Right ventricle myocardium superior (tissue), 1 donor: ENCODE data around the gene SNCA. TPM values are rescaled to one million over a fixed set of nuclear protein-coding genes. Genes with fewer than 3 reads are reported as not detected.

Source experiments
- ATAC-seq: fragments of 200-7000 bp; cut with Tn5 transposase; one replicate; pipeline ENCODE4 v1.9.1; 2020; ENCODE audit warnings: mild to moderate bottlenecking; ENCODE audit not compliant: poor library complexity
- DNase-seq: peaks from one replicate; pipeline ENCODE4 v3.0.0-alpha.2; 2020
- intact Hi-C: fragments of 100-400 bp; cut with DNase I; formaldehyde crosslinking; loops from one replicate; pipeline ENCODE4 v1.11.2; 2022
- long read RNA-seq: library from polyadenylated mRNA; unstranded; transcript quantifications from one replicate; pipeline ENCODE4 v2.0.0, GENCODE V29; 2021
- total RNA-seq: library from RNA; stranded (reverse); fragmentation: NEBNext Ultra II Directional; extraction: Animal tissue kit (Norgen Biotek cat#: 25700); gene quantifications from one replicate; pipeline ENCODE4 v1.2.1, GENCODE V29; 2021
- donor health status: DM: no; HTN: yes; CAD: no; lungs with severe emphysema.

SNCA gene
- 4.0 TPM for total RNA-seq
- long read RNA-seq, partial matches to known transcripts: 0 of 2 reads
- long read RNA-seq, other reads (novel, unspliced or antisense): 0 of 2 reads

GRCh38 chr4:89836897-89837384 is at the start of gene SNCA:
Gene SNCA, minus strand, starts transcription at chr4:89837161. Its CDS starts 1,494 bp downstream, at chr4:89835667.
- DNase-seq: peak; percentile 66
- peak; percentile 94 for ATAC-seq

GRCh38 chr4:89879215-89879614 is 42.3 kb upstream of the SNCA start:
- DNase-seq (no peak), ATAC-seq (no peak)
- intact Hi-C loops: no loop called here

More at GRCh38 chr4:89836897-89837384, at the start of gene SNCA:
- intact Hi-C loops: no loop called here

- DNase-seq (no peak), ATAC-seq (no peak)
- intact Hi-C loops: no loop called here
These were observed 41.6 kb upstream of the SNCA start for GRCh38 chr4:89878611-89879010.

DNA sequence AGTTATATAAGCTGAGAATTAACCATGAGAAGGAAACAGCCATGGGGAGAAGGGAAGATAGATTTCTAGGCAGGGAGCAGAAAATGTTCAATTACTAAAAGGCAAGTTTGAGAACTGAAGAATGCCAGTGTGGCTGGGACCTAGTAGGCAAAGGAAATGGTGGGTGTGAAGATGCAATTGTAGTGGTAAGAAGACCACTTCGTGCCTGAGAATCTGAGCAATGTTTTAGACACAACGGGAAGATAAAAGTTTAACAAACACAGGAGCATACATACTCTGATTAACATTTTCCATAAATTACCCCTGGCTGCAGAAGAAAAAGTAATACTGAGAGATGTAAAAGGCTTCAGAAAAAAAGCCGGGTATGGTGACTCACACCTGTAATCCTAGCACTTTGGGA is 39.6 kb upstream of the SNCA start:
- intact Hi-C loops: no loop called here
- DNase-seq (no peak), ATAC-seq (no peak)

GRCh38 chr4:89871211-89871610 is 34.2 kb upstream of the SNCA start:
- intact Hi-C loops: no loop called here
- DNase-seq: no peak
- no peak for ATAC-seq

DNA sequence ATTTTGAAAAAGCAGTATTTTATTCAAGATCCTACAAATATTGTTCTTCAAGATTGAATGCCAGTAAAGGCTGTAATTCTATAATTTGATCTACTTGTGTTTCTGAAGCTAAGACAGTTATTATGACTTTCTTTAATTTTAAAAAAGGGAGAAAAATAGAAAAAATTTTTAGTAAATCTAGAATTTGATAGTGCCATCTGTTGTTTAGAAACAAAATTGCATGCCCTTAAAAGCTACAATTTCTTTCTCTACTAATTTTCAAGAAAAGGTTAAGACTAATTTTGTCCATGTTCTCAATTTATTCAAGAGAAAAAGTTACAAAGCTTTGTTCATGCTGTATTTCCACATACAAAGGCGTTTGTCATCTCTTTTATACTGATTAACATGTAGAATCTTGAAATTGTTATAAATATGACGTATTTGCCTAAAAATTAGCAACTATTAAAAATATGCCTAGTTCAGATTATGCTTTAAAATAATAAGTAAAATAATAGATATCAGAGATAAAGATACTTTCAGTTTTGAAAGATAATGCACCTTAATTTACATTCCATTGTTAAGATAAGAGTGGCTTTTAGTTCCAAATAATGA is 32.1 kb upstream of the SNCA start:
- intact Hi-C loops: no loop called here
- DNase-seq (no peak), ATAC-seq (no peak)

DNA sequence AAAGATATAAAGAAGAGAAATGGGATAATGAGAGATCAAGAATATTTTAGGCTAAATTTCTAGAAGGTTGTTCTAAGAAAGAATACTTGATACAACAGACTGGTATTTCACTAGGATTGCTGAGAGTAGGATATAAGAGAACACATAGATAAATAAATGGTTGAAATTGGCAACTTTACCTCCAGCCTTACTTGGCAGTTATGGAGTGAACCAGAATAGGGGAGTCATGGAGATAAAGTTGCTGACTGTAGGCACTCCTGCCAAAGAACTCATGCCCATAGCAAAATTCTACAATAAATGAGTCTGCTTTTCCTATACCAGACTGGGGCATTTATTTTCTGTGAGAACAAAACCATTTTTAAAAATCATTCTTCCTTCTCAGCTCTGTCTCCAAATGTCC is 31.3 kb upstream of the SNCA start:
- intact Hi-C loops: no loop called here
- DNase-seq (no peak), ATAC-seq (no peak)

DNA sequence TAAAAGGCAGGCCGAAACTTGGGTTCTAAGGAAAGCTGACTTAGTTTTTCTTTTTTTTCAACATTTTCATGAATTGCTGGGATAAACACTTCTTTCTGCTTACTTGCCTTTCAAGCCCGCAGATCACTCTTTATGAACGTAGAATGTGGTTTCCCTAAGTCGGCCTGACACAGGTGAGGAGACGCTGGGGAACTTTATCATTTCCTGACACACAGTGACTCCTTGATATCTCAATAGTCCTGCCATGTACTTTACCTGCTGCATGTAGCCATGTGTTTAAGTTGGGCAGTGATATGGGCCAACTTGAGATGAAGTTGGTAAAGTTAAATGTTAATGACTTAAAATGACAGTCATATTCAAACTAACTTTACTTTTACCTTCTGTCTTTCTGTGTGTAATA is 26.6 kb upstream of the SNCA start:
- no peak for DNase-seq
- ATAC-seq: no peak
- intact Hi-C loops: no loop called here

GRCh38 chr4:89860971-89861370 is 24.0 kb upstream of the SNCA start:
- ATAC-seq (no peak), DNase-seq (no peak)
- intact Hi-C loops: no loop called here

- DNase-seq (no peak), ATAC-seq (no peak)
- intact Hi-C loops: no loop called here
These were observed 18.3 kb upstream of the SNCA start for GRCh38 chr4:89855236-89855635.

DNA sequence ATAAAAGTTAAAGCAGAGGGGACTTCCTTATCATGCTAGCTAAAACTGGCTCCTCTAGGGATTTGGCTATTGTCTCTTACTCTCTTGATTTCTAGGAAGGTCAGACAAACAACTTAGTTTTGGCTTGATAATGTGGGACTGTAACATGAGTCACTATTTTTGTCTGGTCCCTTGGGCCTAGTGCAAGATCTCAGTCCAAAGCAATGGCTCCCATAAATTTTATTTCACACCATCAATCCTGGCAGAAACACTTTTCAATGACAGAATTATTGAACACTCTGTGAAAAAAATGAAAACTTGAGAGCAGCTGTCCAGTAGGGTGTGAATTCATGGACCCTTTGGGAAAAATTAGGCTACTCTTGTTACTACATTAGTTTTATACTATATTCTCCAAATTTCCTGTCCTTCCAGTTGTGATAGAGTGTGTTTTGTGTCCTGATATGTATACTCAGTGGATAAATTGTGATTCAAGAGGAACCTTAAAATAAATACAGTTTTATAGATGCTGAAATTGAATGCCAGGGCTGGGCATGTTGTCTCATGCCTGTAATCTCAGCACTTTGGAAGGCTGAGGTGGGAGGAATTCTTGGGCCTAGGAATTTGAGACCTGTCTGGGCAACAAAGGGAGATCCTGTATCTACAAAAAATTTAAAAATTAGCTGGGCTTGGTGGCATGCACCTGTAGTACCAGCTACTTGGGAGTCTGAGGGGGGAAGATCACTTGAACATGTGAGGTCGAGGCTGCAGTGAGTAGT is 10.8 kb upstream of the SNCA start:
- no peak for DNase-seq
- intact Hi-C loops: no loop called here
- ATAC-seq: no peak

- DNase-seq: no peak
- ATAC-seq: no peak
- intact Hi-C loops: no loop called here
These were observed 2.6 kb upstream of the SNCA start for GRCh38 chr4:89839558-89839957.

DNA sequence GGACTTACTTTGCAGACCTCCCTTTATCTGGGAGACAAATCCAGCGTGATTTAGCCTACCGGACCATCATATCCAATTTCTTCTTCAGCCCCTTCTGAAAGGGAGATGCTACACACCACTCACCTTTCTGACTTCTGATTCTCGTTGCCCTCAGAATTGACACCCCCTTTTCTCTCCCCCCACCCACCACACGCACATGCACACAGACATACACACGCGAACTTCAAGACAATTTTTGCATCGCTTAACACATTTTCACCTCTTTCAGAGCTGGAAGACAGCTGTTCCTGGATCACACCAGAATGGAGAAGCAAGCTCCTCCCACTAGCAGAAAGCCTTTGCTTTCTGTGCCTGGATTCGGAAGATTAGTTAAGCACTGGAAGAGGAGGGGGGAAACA is 1.0 kb upstream of the SNCA start:
- intact Hi-C loops: no loop called here
- ATAC-seq (no peak), DNase-seq (no peak)

DNA sequence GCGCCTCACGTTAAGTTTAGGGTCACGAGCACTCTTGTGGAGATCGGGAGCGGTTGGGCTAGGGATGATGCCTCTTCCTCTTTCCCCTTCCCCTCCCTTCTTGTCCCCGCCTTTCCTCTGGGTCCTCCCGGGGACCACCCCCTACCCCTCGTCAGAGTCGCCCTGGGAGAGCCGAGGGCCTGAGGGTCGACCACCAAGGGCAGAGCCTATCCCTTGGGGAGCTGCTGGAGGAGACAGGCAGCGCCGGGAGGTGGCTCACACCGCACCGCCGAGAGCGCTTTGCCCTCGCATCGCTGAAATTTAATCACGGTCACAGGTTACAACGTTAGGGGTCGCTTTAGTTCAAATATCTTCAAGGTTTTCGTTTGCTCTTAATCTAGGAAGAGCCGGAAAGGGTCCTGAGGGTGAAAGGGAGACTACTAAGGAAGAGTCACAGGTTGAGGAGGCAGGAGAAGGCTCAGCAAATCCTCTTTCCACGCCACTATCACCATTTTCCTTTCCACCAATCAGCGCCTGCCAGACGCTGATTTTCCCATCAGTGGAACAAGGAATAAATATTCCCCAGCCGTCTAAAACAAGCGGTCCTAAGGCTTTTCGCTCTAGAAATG is 528 bp upstream of the SNCA start:
- intact Hi-C loops: no loop called here
- ATAC-seq (peak; percentile 71), DNase-seq (no peak)

- no peak for DNase-seq
- intact Hi-C loops: no loop called here
- ATAC-seq: no peak
These were observed 773 bp downstream of the SNCA start for GRCh38 chr4:89836031-89836745.

DNA sequence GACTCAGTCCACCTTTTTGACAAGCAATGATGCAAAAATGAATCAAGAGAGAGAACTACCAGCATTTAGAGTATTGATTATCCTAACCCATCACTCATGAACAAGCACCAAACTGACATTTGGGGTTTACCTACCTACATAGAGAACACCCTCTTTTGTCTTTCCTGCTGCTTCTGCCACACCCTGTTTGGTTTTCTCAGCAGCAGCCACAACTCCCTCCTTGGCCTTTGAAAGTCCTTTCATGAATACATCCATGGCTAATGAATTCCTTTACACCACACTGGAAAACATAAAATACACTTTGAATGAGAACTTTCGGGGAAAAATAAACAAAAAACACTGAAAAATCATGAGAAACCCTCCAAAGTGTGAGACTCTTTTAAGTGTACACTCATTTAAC is 1.5 kb downstream of the SNCA start:
- ATAC-seq (no peak), DNase-seq (no peak)
- intact Hi-C loops: no loop called here

DNA sequence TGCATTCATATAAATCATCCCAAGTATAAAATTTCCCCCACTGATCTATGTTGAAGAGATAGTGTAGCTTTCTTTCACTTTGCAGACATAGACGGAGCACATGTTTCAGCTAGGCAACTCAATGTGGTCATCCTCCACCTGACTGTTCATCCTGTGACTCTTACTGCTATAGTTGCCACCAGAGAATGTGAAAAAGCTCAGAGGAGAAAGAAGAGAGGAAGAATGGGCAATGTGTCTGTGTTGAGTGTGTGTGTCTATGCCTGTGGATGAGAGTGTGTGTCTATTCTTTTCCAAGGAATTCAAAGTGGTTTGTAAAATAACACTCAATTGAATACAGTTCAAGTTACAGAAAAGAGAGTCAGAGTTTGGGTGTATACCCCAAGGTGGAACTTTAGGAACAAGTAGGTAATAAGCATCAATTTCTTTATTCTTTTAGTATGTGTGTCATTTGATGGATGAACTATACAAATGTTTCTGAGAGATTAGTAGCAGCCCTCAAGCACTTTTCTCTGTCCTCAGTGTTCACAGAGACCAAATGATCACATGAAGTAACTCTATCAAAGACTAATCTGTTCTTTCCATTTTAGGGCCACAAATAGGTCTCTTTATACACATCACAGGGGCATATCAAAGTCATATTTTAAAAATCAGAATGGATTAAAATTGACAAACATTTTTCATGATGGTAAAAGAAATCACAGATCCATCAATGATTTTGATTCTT is 2.3 kb downstream of the SNCA start:
- intact Hi-C loops: no loop called here
- DNase-seq: no peak
- no peak for ATAC-seq

- ATAC-seq (peak; percentile 64), DNase-seq (no peak)
- intact Hi-C loops: no loop called here
These were observed 7.4 kb downstream of the SNCA start for GRCh38 chr4:89829470-89830138.
